ENCODE results near the gene SMARCD2. TPM values are rescaled to one million over a fixed set of nuclear protein-coding genes. Genes with fewer than 3 reads are reported as not detected.

SMARCD2 gene
- total RNA-seq, 1 donor from 2014 or later, result 80.7 TPM

GRCh38 chr17:63836811-63837210, 5.7 kb downstream of the SMARCD2 start:
- Histone ChIP-seq H3K4me2 (no peak overlapping the region), H3K9ac (no peak overlapping the region), H2AFZ (replicated peaks) (no peak overlapping the region), H3K27ac (no peak overlapping the region), H4K20me1 (ENCODE audit: low read depth) (peaks cover 29% of the 10 kb centered on the region), H3K79me2 (ENCODE audit: low read depth) (peaks cover 45% of the 10 kb centered on the region), H3K27me3 (no peaks in the 10 kb centered on the region), H3F3A (ENCODE audit: low read depth) (peaks cover 34% of the 10 kb centered on the region), H3K9me3 (ENCODE audit: low read depth) (no peaks in the 10 kb centered on the region), H3K4me3 (no peak overlapping the region), H3K4me1 (peaks cover 21% of the 10 kb centered on the region), H3K36me3 (no peaks in the 10 kb centered on the region)
- Mint-ChIP-seq H3K27me3 (ENCODE audit: insufficient read depth, low read depth) (peaks cover 3% of the 10 kb centered on the region), H3K4me3 (no peak overlapping the region), H3K4me1 (peaks cover 25% of the 10 kb centered on the region), H3K36me3 (peaks cover 18% of the 10 kb centered on the region), H3K9me3 (no peaks in the 10 kb centered on the region), H3K27ac (no peak overlapping the region)
- no peak for DNase-seq (ENCODE audit: low spot score)
- no peak for TF ChIP-seq EZH2phosphoT487 (IDR thresholded peaks at IDR 0.05)
- no peak for TF ChIP-seq EZH2 (IDR thresholded peaks at IDR 0.05)
- no peak for TF ChIP-seq CTCF (IDR thresholded peaks at IDR 0.05)

- Histone ChIP-seq H3K4me3 (no peak overlapping the region), H3K9me3 (ENCODE audit: low read depth) (no peaks in the 10 kb centered on the region), H3K79me2 (ENCODE audit: low read depth) (peaks cover 30% of the 10 kb centered on the region), H2AFZ (replicated peaks) (no peak overlapping the region), H3K4me2 (no peak overlapping the region), H4K20me1 (ENCODE audit: low read depth) (peaks cover 13% of the 10 kb centered on the region), H3K36me3 (no peaks in the 10 kb centered on the region), H3K27me3 (no peaks in the 10 kb centered on the region), H3K4me1 (peaks cover 14% of the 10 kb centered on the region), H3K27ac (no peak overlapping the region), H3K9ac (no peak overlapping the region), H3F3A (ENCODE audit: low read depth) (peaks cover 34% of the 10 kb centered on the region)
- Mint-ChIP-seq H3K9me3 (no peaks in the 10 kb centered on the region), H3K4me3 (no peak overlapping the region), H3K36me3 (peaks cover 26% of the 10 kb centered on the region), H3K4me1 (peaks cover 12% of the 10 kb centered on the region), H3K27ac (no peak overlapping the region), H3K27me3 (ENCODE audit: insufficient read depth, low read depth) (peaks cover 5% of the 10 kb centered on the region)
- no peak for TF ChIP-seq EZH2 (IDR thresholded peaks at IDR 0.05)
- no peak for DNase-seq (ENCODE audit: low spot score)
Observed at GRCh38 chr17:63835167-63835720, 7.2 kb downstream of the SMARCD2 start.

- Mint-ChIP-seq H3K4me1 (peaks cover 13% of the 10 kb centered on the region), H3K27ac (no peak overlapping the region), H3K36me3 (peaks cover 32% of the 10 kb centered on the region), H3K9me3 (no peaks in the 10 kb centered on the region), H3K4me3 (no peak overlapping the region), H3K27me3 (ENCODE audit: insufficient read depth, low read depth) (peaks cover 5% of the 10 kb centered on the region)
- H3K4me3 ChIP-seq, result no peak overlapping the region
- H3K4me1 ChIP-seq, result peaks cover 12% of the 10 kb centered on the region
- peaks cover 3% of the 10 kb centered on the region for H3K36me3 ChIP-seq
- H3K27ac ChIP-seq, result no peak overlapping the region
- H4K20me1 ChIP-seq (ENCODE audit: low read depth), result peaks cover 10% of the 10 kb centered on the region
- H3K79me2 ChIP-seq (ENCODE audit: low read depth), result peaks cover 25% of the 10 kb centered on the region
- H2AFZ ChIP-seq (replicated peaks), result no peak overlapping the region
- H3K27me3 ChIP-seq, result no peaks in the 10 kb centered on the region
- TF ChIP-seq EZH2phosphoT487 (IDR thresholded peaks at IDR 0.05) (no peak), CTCF (IDR thresholded peaks at IDR 0.05) (peak; percentile 64)
- peak; percentile 82 for DNase-seq (ENCODE audit: low spot score)
- H3K4me2 ChIP-seq, result no peak overlapping the region
- no peak overlapping the region for H3K9ac ChIP-seq
- peaks cover 32% of the 10 kb centered on the region for H3F3A ChIP-seq (ENCODE audit: low read depth)
- H3K9me3 ChIP-seq (ENCODE audit: low read depth), result no peaks in the 10 kb centered on the region
Observed at GRCh38 chr17:63834431-63835166, 7.9 kb downstream of the SMARCD2 start.
